ENCODE data around the gene LHCGR. TPM values are rescaled to one million over a fixed set of nuclear protein-coding genes. Genes with fewer than 3 reads are reported as not detected.

The LHCGR gene
- not detected in 2 replicates for total RNA-seq

DNA sequence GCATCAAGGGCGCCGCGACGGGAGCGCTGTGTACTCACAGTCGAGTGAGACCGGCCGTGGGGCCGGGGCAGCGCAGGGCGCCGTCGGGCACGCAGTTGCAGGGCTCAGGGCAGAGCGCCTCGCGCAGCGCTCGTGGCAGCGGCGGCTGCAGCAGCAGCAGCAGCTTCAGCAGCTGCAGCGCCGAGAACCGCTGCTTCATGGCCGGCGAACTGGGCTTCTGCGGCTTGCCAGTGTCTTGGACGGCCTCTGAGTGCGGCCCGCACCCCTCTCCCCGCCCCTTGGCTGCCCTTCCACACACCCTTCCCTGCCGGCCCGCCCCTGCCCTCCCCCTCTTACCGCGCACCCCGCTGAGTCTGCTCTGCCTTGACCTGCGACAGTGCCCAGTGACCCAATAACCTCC is at the start of gene LHCGR:
Gene LHCGR, minus strand, starts transcription at position 252 of the 400 bp plus-strand sequence. Its CDS starts 53 bp downstream, at position 199.

Other genes with a start within 250 kb of the LHCGR start
- 27.3 and 48.2 TPM in 2 replicates for gene STON1, start 225.6 kb downstream of the LHCGR start, total RNA-seq
- 0.09 and 3.6 TPM in 2 replicates for gene GTF2A1L, start 137.9 kb downstream of the LHCGR start, total RNA-seq

Measured in smooth muscle cell of bladder (primary cell).